Activated naive CD4-positive, alpha-beta T cell treated with anti-CD3 and anti-CD28 coated beads, Interleukin-2, amount 10 ng/mL, durations not matched to agents 7 days and 5 days (primary cell): ENCODE results near the gene LAMTOR4.

ENCODE experiments used
- CTCF ChIA-PET: fragments of 350-600 bp; sonication (Branson Sonifier 250); formaldehyde crosslinking; loops from one replicate; lab custom pipeline; 2021; ENCODE audit warnings: antibody characterized with exemption; lab: Charles Lee
- DNase-seq: peaks from one replicate; pipeline ENCODE4 v3.0.0-alpha.2; 2020
- H3K27ac Mint-ChIP-seq: one replicate; pipeline ENCODE4 v1.8.0; 2021; ENCODE audit warnings: mild to moderate bottlenecking, moderate library complexity, mixed read lengths
- H3K27me3 Mint-ChIP-seq: one replicate; pipeline ENCODE4 v1.8.0; 2021; ENCODE audit warnings: mild to moderate bottlenecking, mixed read lengths
- H3K36me3 Mint-ChIP-seq: one replicate; pipeline ENCODE4 v1.8.0; 2021; ENCODE audit warnings: mixed read lengths
- H3K4me1 Mint-ChIP-seq: one replicate; pipeline ENCODE4 v1.8.0; 2021; ENCODE audit warnings: mixed read lengths
- H3K4me3 Mint-ChIP-seq: one replicate; pipeline ENCODE4 v1.8.0; 2021; ENCODE audit warnings: mild to moderate bottlenecking, moderate library complexity, mixed read lengths
- H3K9me3 Mint-ChIP-seq: one replicate; pipeline ENCODE4 v1.8.0; 2021; ENCODE audit warnings: mixed read lengths

Gene LAMTOR4

GRCh38 chr7:100153708-100154535 is 5.2 kb downstream of the LAMTOR4 start:
- H3K4me1 Mint-ChIP-seq = peaks cover 71% of the 10 kb centered on the region

GRCh38 chr7:100154651-100155491 is 6.2 kb downstream of the LAMTOR4 start:
- H3K4me3 Mint-ChIP-seq = no peak overlapping the region
- H3K27me3 Mint-ChIP-seq = no peaks in the 10 kb centered on the region
- H3K27ac Mint-ChIP-seq = no peak overlapping the region
- H3K9me3 Mint-ChIP-seq = no peaks in the 10 kb centered on the region
- peaks cover 57% of the 10 kb centered on the region for H3K36me3 Mint-ChIP-seq
- H3K4me1 Mint-ChIP-seq = peaks cover 80% of the 10 kb centered on the region
- DNase-seq = no peak
- CTCF ChIA-PET = no interaction called here

More at GRCh38 chr7:100153708-100154535, 5.2 kb downstream of the LAMTOR4 start:
- H3K9me3 Mint-ChIP-seq = no peaks in the 10 kb centered on the region
- no peak for DNase-seq
- no peaks in the 10 kb centered on the region for H3K27me3 Mint-ChIP-seq
- H3K4me3 Mint-ChIP-seq = no peak overlapping the region
- H3K27ac Mint-ChIP-seq = peak overlapping the region; percentile 64
- peaks cover 55% of the 10 kb centered on the region for H3K36me3 Mint-ChIP-seq
- CTCF ChIA-PET = no interaction called here

GRCh38 chr7:100155553-100156317 is 7.0 kb downstream of the LAMTOR4 start:
- Mint-ChIP-seq H3K36me3 (peaks cover 55% of the 10 kb centered on the region), H3K4me3 (no peak overlapping the region), H3K27me3 (no peaks in the 10 kb centered on the region), H3K4me1 (peaks cover 73% of the 10 kb centered on the region), H3K27ac (peak overlapping the region; percentile 82), H3K9me3 (no peaks in the 10 kb centered on the region)
- no peak for DNase-seq
- CTCF ChIA-PET = interaction anchor here (2.5 kb wide), 1 partner anchor 23 kb away, joined by 7 read pairs; no protein-coding TSS in a partner anchor

GRCh38 chr7:100156331-100157068 is 7.8 kb downstream of the LAMTOR4 start:
- H3K36me3 Mint-ChIP-seq = peaks cover 53% of the 10 kb centered on the region
- H3K27ac Mint-ChIP-seq = peak overlapping the region; percentile 82
- CTCF ChIA-PET = interaction anchor here (2.5 kb wide), 1 partner anchor 24 kb away, joined by 7 read pairs; no protein-coding TSS in a partner anchor

GRCh38 chr7:100157069-100157333 is 8.3 kb downstream of the LAMTOR4 start:
- Mint-ChIP-seq H3K9me3 (no peaks in the 10 kb centered on the region), H3K4me1 (peaks cover 68% of the 10 kb centered on the region), H3K4me3 (peak overlapping the region; percentile 89), H3K27me3 (no peaks in the 10 kb centered on the region), H3K27ac (peak overlapping the region; percentile 82), H3K36me3 (peaks cover 48% of the 10 kb centered on the region)
- CTCF ChIA-PET = interaction anchor here (2.5 kb wide), 1 partner anchor 24 kb away, joined by 7 read pairs; no protein-coding TSS in a partner anchor
- no peak for DNase-seq

More at GRCh38 chr7:100156331-100157068, 7.8 kb downstream of the LAMTOR4 start:
- Mint-ChIP-seq H3K9me3 (no peaks in the 10 kb centered on the region), H3K4me1 (peaks cover 68% of the 10 kb centered on the region), H3K27me3 (no peaks in the 10 kb centered on the region), H3K4me3 (peak overlapping the region; percentile 89)
- DNase-seq = peak; percentile 34

- H3K27me3 Mint-ChIP-seq = no peaks in the 10 kb centered on the region
- no peak for DNase-seq
Observed at GRCh38 chr7:100157334-100158228, 8.9 kb downstream of the LAMTOR4 start.

GRCh38 chr7:100158229-100159098 is 9.7 kb downstream of the LAMTOR4 start, which contains the start of gene TRAPPC14:
TSS of gene TRAPPC14 (minus strand) at chr7:100158723. CDS start at chr7:100158499, 224 bp downstream.
- CTCF ChIA-PET = interaction anchor here (0.7 to 2.5 kb wide), 2 partner anchors 8 to 26 kb away, joined by 3 to 7 read pairs; no protein-coding TSS in a partner anchor
- H3K36me3 Mint-ChIP-seq = peaks cover 36% of the 10 kb centered on the region
- peak; percentile 97 for DNase-seq
- H3K9me3 Mint-ChIP-seq = no peaks in the 10 kb centered on the region
- peak within 1 kb of the TSS; percentile 89 for H3K4me3 Mint-ChIP-seq
- peak within 1 kb of the TSS; percentile 84 for H3K27ac Mint-ChIP-seq
- peaks cover 68% of the 10 kb centered on the region for H3K4me1 Mint-ChIP-seq
- no peaks in the 10 kb centered on the region for H3K27me3 Mint-ChIP-seq

More at GRCh38 chr7:100157334-100158228, 8.9 kb downstream of the LAMTOR4 start:
- Mint-ChIP-seq H3K4me3 (peak overlapping the region; percentile 89), H3K36me3 (peaks cover 43% of the 10 kb centered on the region), H3K4me1 (peaks cover 68% of the 10 kb centered on the region), H3K27ac (peak overlapping the region; percentile 82), H3K9me3 (no peaks in the 10 kb centered on the region)
- CTCF ChIA-PET = interaction anchor here (0.7 to 2.5 kb wide), 2 partner anchors 9 to 25 kb away, joined by 3 to 7 read pairs; no protein-coding TSS in a partner anchor

GRCh38 chr7:100159099-100159623 is 10.4 kb downstream of the LAMTOR4 start:
- Mint-ChIP-seq H3K4me3 (peak overlapping the region; percentile 77), H3K27me3 (no peaks in the 10 kb centered on the region), H3K36me3 (peaks cover 32% of the 10 kb centered on the region), H3K4me1 (peaks cover 69% of the 10 kb centered on the region), H3K9me3 (no peaks in the 10 kb centered on the region), H3K27ac (peak overlapping the region; percentile 84)
- no peak for DNase-seq
- CTCF ChIA-PET = no interaction called here

GRCh38 chr7:100160067-100160466 is 11.3 kb downstream of the LAMTOR4 start:
- no peak for DNase-seq
- Mint-ChIP-seq H3K27me3 (no peaks in the 10 kb centered on the region), H3K4me3 (no peak overlapping the region), H3K4me1 (peaks cover 71% of the 10 kb centered on the region), H3K36me3 (peaks cover 29% of the 10 kb centered on the region), H3K27ac (peak overlapping the region; percentile 5), H3K9me3 (no peaks in the 10 kb centered on the region)
- CTCF ChIA-PET = no interaction called here

GRCh38 chr7:100163006-100163531 is 14.4 kb downstream of the LAMTOR4 start:
- no peaks in the 10 kb centered on the region for H3K9me3 Mint-ChIP-seq
- H3K4me1 Mint-ChIP-seq = peaks cover 75% of the 10 kb centered on the region
- peak overlapping the region; percentile 94 for H3K27ac Mint-ChIP-seq
- peaks cover 14% of the 10 kb centered on the region for H3K36me3 Mint-ChIP-seq
- H3K27me3 Mint-ChIP-seq = peaks cover 6% of the 10 kb centered on the region
- DNase-seq = peak; percentile 60
- peak overlapping the region; percentile 27 for H3K4me3 Mint-ChIP-seq
- CTCF ChIA-PET = interaction anchor here (0.7 to 1.1 kb wide), 2 partner anchors 27 to 54 kb away, joined by 3 read pairs; no protein-coding TSS in a partner anchor

- peak overlapping the region; percentile 94 for H3K27ac Mint-ChIP-seq
- H3K9me3 Mint-ChIP-seq = no peaks in the 10 kb centered on the region
- H3K27me3 Mint-ChIP-seq = peaks cover 13% of the 10 kb centered on the region
- H3K36me3 Mint-ChIP-seq = peaks cover 14% of the 10 kb centered on the region
- CTCF ChIA-PET = interaction anchor here (1.1 kb wide), 1 partner anchor 26 kb away, joined by 3 read pairs; no protein-coding TSS in a partner anchor
- peaks cover 80% of the 10 kb centered on the region for H3K4me1 Mint-ChIP-seq
- DNase-seq = no peak
- H3K4me3 Mint-ChIP-seq = no peak overlapping the region
Observed at GRCh38 chr7:100163871-100164270, 15.2 kb downstream of the LAMTOR4 start.
